OCI-LY3 (cell line): Measurements from ENCODE around the gene PRMT5.

ENCODE experiments used
- H2AFZ ChIP-seq: fragments of 200-600, 300-600 bp; shearing (Covaris generic); 2 replicates; pipeline ENCODE4 v1.6.0; 2014; ENCODE audit warnings: antibody characterized with exemption, low read depth, low read length
- H3K27ac ChIP-seq: fragments of 200-600, 300-600 bp; sonication (generic); 2 replicates; pipeline ENCODE4 v1.5.1; 2014; ENCODE audit warnings: mild to moderate bottlenecking, low read length, moderate library complexity, mixed read lengths
- H3K27me3 ChIP-seq: fragments of 200-600, 300-600 bp; sonication (generic); 2 replicates; pipeline ENCODE4 v1.6.1; 2014; ENCODE audit warnings: low read depth, low read length, mixed read lengths
- H3K36me3 ChIP-seq: fragments of 200-600, 300-600 bp; sonication (generic); replicated peaks from 2 replicates; pipeline ENCODE3; 2014; ENCODE audit warnings: low read depth, low read length, mixed read lengths
- H3K4me1 ChIP-seq: fragments of 300-600, 200-600 bp; sonication (generic); 2 replicates; pipeline ENCODE4 v1.6.1; 2014; ENCODE audit warnings: low read length, mixed read lengths
- H3K4me2 ChIP-seq: fragments of 200-600, 300-600 bp; sonication (generic); 2 replicates; pipeline ENCODE4 v1.6.1; 2014; ENCODE audit warnings: low read length, mixed read lengths
- H3K4me3 ChIP-seq: fragments of 300-600, 200-600 bp; sonication (generic); 2 replicates; pipeline ENCODE4 v1.5.1; 2014; ENCODE audit warnings: antibody characterized with exemption, mild to moderate bottlenecking, low read length, moderate library complexity
- H3K79me2 ChIP-seq: fragments of 300-600, 200-600 bp; shearing (Covaris generic); 2 replicates; pipeline ENCODE4 v1.6.1; 2014; ENCODE audit warnings: mild to moderate bottlenecking, low read length, mixed read lengths
- H3K9ac ChIP-seq: fragments of 300-600, 200-600 bp; shearing (Covaris generic); 2 replicates; pipeline ENCODE4 v1.6.0; 2014; ENCODE audit warnings: mild to moderate bottlenecking, low read length, moderate library complexity
- H3K9me3 ChIP-seq: fragments of 200-600, 300-600 bp; shearing (Covaris generic); 2 replicates; pipeline ENCODE4 v1.6.1; 2014; ENCODE audit warnings: low read length, mixed read lengths; ENCODE audit not compliant: insufficient read depth
- H4K20me1 ChIP-seq: fragments of 200-600, 300-600 bp; sonication (generic); 2 replicates; pipeline ENCODE4 v1.6.1; 2016; ENCODE audit warnings: low read length, mixed read lengths; ENCODE audit not compliant: insufficient read depth
- EZH2phosphoT487 ChIP-seq: fragments of 200-600 bp; shearing (Covaris generic); IDR thresholded peaks from 2 replicates; pipeline ENCODE4 v1.6.1; 2018; ENCODE audit warnings: antibody characterized with exemption, mixed run types, low read depth
- TF ChIP-seq, protein P1 (sequence below): fragments of 200-600, 300-600 bp; sonication (generic); IDR thresholded peaks from 2 replicates; pipeline ENCODE4 v1.5.1; 2014; ENCODE audit warnings: antibody characterized with exemption, low read length, low read depth

Gene PRMT5

GRCh38 chr14:22897357-22897756 is 31.8 kb downstream of the PRMT5 start:
- no peaks in the 10 kb centered on the region for H3K79me2 ChIP-seq
- H4K20me1 ChIP-seq: no peaks in the 10 kb centered on the region
- H3K27ac ChIP-seq: no peak overlapping the region
- H3K9me3 ChIP-seq: no peaks in the 10 kb centered on the region
- no peak overlapping the region for H2AFZ ChIP-seq
- H3K27me3 ChIP-seq: no peaks in the 10 kb centered on the region
- no peak overlapping the region for H3K4me2 ChIP-seq
- H3K9ac ChIP-seq: no peak overlapping the region
- H3K36me3 ChIP-seq: peaks cover 38% of the 10 kb centered on the region
- H3K4me3 ChIP-seq: no peak overlapping the region
- no peak for TF ChIP-seq EZH2phosphoT487
- TF ChIP-seq, protein P1, sequence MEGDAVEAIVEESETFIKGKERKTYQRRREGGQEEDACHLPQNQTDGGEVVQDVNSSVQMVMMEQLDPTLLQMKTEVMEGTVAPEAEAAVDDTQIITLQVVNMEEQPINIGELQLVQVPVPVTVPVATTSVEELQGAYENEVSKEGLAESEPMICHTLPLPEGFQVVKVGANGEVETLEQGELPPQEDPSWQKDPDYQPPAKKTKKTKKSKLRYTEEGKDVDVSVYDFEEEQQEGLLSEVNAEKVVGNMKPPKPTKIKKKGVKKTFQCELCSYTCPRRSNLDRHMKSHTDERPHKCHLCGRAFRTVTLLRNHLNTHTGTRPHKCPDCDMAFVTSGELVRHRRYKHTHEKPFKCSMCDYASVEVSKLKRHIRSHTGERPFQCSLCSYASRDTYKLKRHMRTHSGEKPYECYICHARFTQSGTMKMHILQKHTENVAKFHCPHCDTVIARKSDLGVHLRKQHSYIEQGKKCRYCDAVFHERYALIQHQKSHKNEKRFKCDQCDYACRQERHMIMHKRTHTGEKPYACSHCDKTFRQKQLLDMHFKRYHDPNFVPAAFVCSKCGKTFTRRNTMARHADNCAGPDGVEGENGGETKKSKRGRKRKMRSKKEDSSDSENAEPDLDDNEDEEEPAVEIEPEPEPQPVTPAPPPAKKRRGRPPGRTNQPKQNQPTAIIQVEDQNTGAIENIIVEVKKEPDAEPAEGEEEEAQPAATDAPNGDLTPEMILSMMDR: no peak
- H3K4me1 ChIP-seq: no peaks in the 10 kb centered on the region

- Histone ChIP-seq H3K4me2 (no peak overlapping the region), H3K27ac (no peak overlapping the region), H3K79me2 (no peaks in the 10 kb centered on the region), H3K27me3 (no peaks in the 10 kb centered on the region), H3K36me3 (peaks cover 35% of the 10 kb centered on the region), H3K4me3 (no peak overlapping the region), H3K9me3 (no peaks in the 10 kb centered on the region), H3K4me1 (no peaks in the 10 kb centered on the region), H4K20me1 (no peaks in the 10 kb centered on the region), H2AFZ (no peak overlapping the region), H3K9ac (no peak overlapping the region)
- TF ChIP-seq EZH2phosphoT487: no peak
- TF ChIP-seq, protein P1: no peak
These were observed 32.4 kb downstream of the PRMT5 start for GRCh38 chr14:22896760-22897159.

DNA sequence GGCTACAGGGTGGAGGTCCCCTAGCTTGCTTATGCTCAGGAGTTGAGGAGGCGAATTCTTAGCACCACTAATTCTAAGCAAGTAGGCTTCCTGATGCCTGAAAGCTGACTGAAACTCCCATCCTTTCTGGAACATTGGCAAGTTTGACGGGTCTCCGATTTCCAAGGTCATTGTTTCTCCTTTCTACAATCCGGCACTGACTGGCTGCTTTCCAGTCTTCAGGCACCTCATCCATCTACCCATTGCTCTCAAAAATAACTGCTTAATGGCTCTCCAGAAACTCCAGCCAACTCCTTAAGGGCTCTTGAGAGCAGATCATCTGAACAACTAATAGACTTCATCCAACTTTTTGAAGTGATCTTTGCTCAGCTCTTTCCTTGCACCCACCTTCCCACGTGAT is 32.8 kb downstream of the PRMT5 start:
- Histone ChIP-seq H3K4me2 (no peak overlapping the region), H3K79me2 (no peaks in the 10 kb centered on the region), H3K4me3 (no peak overlapping the region), H3K9me3 (no peaks in the 10 kb centered on the region), H4K20me1 (no peaks in the 10 kb centered on the region), H3K27ac (no peak overlapping the region), H3K4me1 (no peaks in the 10 kb centered on the region), H3K9ac (no peak overlapping the region), H3K27me3 (no peaks in the 10 kb centered on the region), H2AFZ (no peak overlapping the region), H3K36me3 (peaks cover 33% of the 10 kb centered on the region)
- no peak for TF ChIP-seq EZH2phosphoT487
- TF ChIP-seq, protein P1: no peak

- H3K27me3 ChIP-seq: no peaks in the 10 kb centered on the region
- H2AFZ ChIP-seq: no peak overlapping the region
- H3K4me3 ChIP-seq: no peak overlapping the region
- H3K27ac ChIP-seq: no peak overlapping the region
- TF ChIP-seq, protein P1: no peak
- no peak for TF ChIP-seq EZH2phosphoT487
- no peak overlapping the region for H3K4me2 ChIP-seq
- H3K79me2 ChIP-seq: no peaks in the 10 kb centered on the region
- no peaks in the 10 kb centered on the region for H3K4me1 ChIP-seq
- no peaks in the 10 kb centered on the region for H4K20me1 ChIP-seq
- peaks cover 27% of the 10 kb centered on the region for H3K36me3 ChIP-seq
- no peak overlapping the region for H3K9ac ChIP-seq
- no peaks in the 10 kb centered on the region for H3K9me3 ChIP-seq
These were observed 33.8 kb downstream of the PRMT5 start for GRCh38 chr14:22895402-22895801.
